Activated B cell treated with CpG ODN at 0.5 μM for 24 hours (primary cell): ENCODE data around the gene GRID2IP. TPM values are rescaled to one million over a fixed set of nuclear protein-coding genes. Genes with fewer than 3 reads are reported as not detected.

Source experiments
- ATAC-seq: fragments of 200-7000 bp; cut with Tn5 transposase; one replicate; pipeline ENCODE4 v1.10.0; 2021; ENCODE audit warnings: low read depth, mild to moderate bottlenecking, moderate library complexity
- CTCF ChIA-PET: fragments of 350-600 bp; sonication (Branson Sonifier 250); formaldehyde crosslinking; loops from one replicate; lab custom pipeline; 2021; ENCODE audit warnings: antibody characterized with exemption; lab: Charles Lee
- POLR2A ChIA-PET: fragments of 350-600 bp; sonication (Branson Sonifier 250); formaldehyde crosslinking; loops from one replicate; lab custom pipeline; 2021; ENCODE audit warnings: antibody characterized with exemption; lab: Charles Lee
- DNase-seq: peaks from one replicate; pipeline ENCODE4 v3.0.0; 2022
- H3K27ac Mint-ChIP-seq: one replicate; pipeline ENCODE4 v1.8.0; 2020; ENCODE audit warnings: mixed read lengths
- H3K27me3 Mint-ChIP-seq: one replicate; pipeline ENCODE4 v1.8.0; 2021; ENCODE audit warnings: mixed read lengths
- H3K36me3 Mint-ChIP-seq: one replicate; pipeline ENCODE4 v1.8.0; 2021; ENCODE audit warnings: low read depth, mixed read lengths
- H3K4me1 Mint-ChIP-seq: one replicate; pipeline ENCODE4 v1.8.0; 2021; ENCODE audit warnings: mixed read lengths
- H3K4me3 Mint-ChIP-seq: one replicate; pipeline ENCODE4 v1.8.0; 2020; ENCODE audit warnings: mild to moderate bottlenecking, mixed read lengths
- H3K9me3 Mint-ChIP-seq: one replicate; pipeline ENCODE4 v1.8.0; 2020; ENCODE audit warnings: mixed read lengths
- intact Hi-C: fragments of 100-400 bp; cut with micrococcal nuclease; formaldehyde crosslinking; loops from one replicate; pipeline ENCODE4 v1.15.1; 2024
- total RNA-seq: library from RNA; stranded (reverse); gene quantifications from 2 replicates; pipeline ENCODE4 v1.2.3, GENCODE V29; 2022
- TF ChIP-seq, protein P1 (sequence below): fragments of 200-600 bp; IDR thresholded peaks from one replicate; pipeline ENCODE4 v1.8.0; 2022; ENCODE audit warnings: antibody characterized with exemption, mild to moderate bottlenecking

The GRID2IP gene
- total RNA-seq, 1 donor from 2014 or later: 1.3 TPM

- ATAC-seq: no peak
- CTCF ChIA-PET: no interaction called here
- Mint-ChIP-seq H3K4me3 (peak overlapping the region; percentile 52), H3K4me1 (peaks cover 22% of the 10 kb centered on the region), H3K9me3 (no peaks in the 10 kb centered on the region), H3K27me3 (no peaks in the 10 kb centered on the region), H3K36me3 (peaks cover 27% of the 10 kb centered on the region), H3K27ac (no peak overlapping the region)
- no peak for DNase-seq
- POLR2A ChIA-PET: interaction anchor here (0.6 to 1.8 kb wide), 3 partner anchors 12 to 1073 kb away, joined by 3 to 17 read pairs (median 3); no protein-coding TSS in a partner anchor
- intact Hi-C loops: no loop called here
- TF ChIP-seq, protein P1, sequence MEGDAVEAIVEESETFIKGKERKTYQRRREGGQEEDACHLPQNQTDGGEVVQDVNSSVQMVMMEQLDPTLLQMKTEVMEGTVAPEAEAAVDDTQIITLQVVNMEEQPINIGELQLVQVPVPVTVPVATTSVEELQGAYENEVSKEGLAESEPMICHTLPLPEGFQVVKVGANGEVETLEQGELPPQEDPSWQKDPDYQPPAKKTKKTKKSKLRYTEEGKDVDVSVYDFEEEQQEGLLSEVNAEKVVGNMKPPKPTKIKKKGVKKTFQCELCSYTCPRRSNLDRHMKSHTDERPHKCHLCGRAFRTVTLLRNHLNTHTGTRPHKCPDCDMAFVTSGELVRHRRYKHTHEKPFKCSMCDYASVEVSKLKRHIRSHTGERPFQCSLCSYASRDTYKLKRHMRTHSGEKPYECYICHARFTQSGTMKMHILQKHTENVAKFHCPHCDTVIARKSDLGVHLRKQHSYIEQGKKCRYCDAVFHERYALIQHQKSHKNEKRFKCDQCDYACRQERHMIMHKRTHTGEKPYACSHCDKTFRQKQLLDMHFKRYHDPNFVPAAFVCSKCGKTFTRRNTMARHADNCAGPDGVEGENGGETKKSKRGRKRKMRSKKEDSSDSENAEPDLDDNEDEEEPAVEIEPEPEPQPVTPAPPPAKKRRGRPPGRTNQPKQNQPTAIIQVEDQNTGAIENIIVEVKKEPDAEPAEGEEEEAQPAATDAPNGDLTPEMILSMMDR: no peak
These were observed 102.2 kb downstream of the GRID2IP start for GRCh38 chr7:6448943-6449543.

GRCh38 chr7:6447581-6448199, 103.6 kb downstream of the GRID2IP start, which contains the start of gene DAGLB:
Gene DAGLB (minus strand): TSS chr7:6447954. CDS start chr7:6447842, 112 bp downstream.
- peak; percentile 95 for DNase-seq
- peaks cover 32% of the 10 kb centered on the region for H3K36me3 Mint-ChIP-seq
- H3K4me1 Mint-ChIP-seq: peaks cover 22% of the 10 kb centered on the region
- TF ChIP-seq, protein P1: no peak
- ChIA-PET POLR2A (interaction anchor here (0.6 to 1.8 kb wide), 22 partner anchors 9 to 1520 kb away, joined by 3 to 17 read pairs (median 8); partner anchors contain the start of genes GRID2IP and ZDHHC4), CTCF (interaction anchor here (0.7 to 1.8 kb wide), 3 partner anchors 10 to 33 kb away, joined by 3 to 4 read pairs (median 4); no protein-coding TSS in a partner anchor)
- peak within 1 kb of the TSS; percentile 95 for H3K4me3 Mint-ChIP-seq
- peak within 1 kb of the TSS; percentile 92 for H3K27ac Mint-ChIP-seq
- no peaks in the 10 kb centered on the region for H3K9me3 Mint-ChIP-seq
- no peaks in the 10 kb centered on the region for H3K27me3 Mint-ChIP-seq
- intact Hi-C loops: loop anchor here (1.0 kb wide), 1 partner anchor 12 kb away; no protein-coding TSS in a partner anchor
- ATAC-seq: peak; percentile 88

Other genes with a start within 250 kb of the GRID2IP start
- gene FAM220A, start 202.5 kb downstream of the GRID2IP start, total RNA-seq: 7.1 and 11.4 TPM in 2 replicates
- 119 and 122 TPM in 2 replicates for gene RAC1, start 176.9 kb downstream of the GRID2IP start, total RNA-seq
- gene DAGLB, start 103.5 kb downstream of the GRID2IP start, total RNA-seq: 13.3 and 18.3 TPM in 2 replicates
- 33.5 TPM in 2 replicates for gene KDELR2, start 67.3 kb downstream of the GRID2IP start, total RNA-seq
- gene ZDHHC4, start 26.0 kb upstream of the GRID2IP start, total RNA-seq: 33.2 and 37.4 TPM in 2 replicates
- 49.0 and 49.9 TPM in 2 replicates for gene INTS15, start 38.6 kb upstream of the GRID2IP start, total RNA-seq
- gene ZNF853, start 64.1 kb upstream of the GRID2IP start, total RNA-seq: 2.8 and 3.2 TPM in 2 replicates
- gene ZNF316, start 85.9 kb upstream of the GRID2IP start, total RNA-seq: 40.3 and 43.8 TPM in 2 replicates
- gene ZNF12, start 155.5 kb upstream of the GRID2IP start, total RNA-seq: 31.3 and 35.6 TPM in 2 replicates
- gene RSPH10B2, start 202.6 kb upstream of the GRID2IP start, total RNA-seq: 0.37 and 1.1 TPM in 2 replicates